NCI-H1092 (cell line): ENCODE data around the gene ACBD3.

Experiments
- DNase-seq: peaks from one replicate; lab custom pipeline; 2025; lab: John Stamatoyannopoulos, UW

The ACBD3 gene

DNA sequence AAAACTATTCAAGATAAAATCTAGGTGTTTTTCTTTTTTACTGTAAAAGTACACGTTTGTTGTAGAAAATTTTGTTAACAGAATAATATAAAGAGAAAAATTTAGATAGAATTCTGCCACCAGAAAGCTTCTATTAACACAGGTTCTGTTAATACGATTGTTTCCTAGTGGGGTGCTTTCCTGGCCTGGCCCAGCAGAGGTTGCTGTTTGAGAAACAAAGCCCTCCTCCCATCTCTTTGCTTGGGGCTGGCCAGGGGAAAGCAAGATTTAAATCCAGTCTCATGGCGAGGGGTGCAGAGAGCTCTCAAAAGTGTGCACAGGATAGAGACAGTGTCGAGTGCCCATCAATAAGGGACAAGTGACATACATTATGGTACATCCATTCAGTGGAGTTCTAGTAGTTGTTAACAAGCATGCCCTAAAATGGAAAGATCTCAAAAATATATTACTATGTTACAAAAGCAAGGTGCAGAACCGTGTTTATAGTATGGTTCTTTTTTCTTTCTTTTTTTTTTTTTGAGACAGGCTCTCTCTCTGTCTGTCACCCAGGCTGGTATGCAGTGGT lies 14.6 kb upstream of the ACBD3 start:
- DNase-seq: no peak

DNA sequence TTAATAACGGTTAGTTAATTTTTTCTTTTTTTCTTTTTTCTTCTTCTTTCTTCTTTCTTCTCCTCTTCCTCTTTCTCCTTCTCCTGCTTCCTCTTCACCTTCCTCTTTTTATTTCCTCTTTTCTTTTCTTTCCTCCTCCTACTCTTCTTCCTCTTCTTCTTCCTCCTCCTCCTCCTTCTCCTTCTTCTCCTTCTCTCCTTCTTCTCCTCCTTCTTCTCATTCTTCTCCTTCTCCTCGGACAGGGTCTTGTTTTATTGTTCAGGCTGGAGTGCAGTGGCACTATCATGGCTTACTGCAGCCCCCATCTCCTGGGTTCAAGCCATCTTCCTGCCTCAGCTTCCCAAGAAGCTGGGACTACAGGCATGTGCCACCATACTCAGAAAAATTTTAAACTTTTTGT lies 13.4 kb upstream of the ACBD3 start:
- DNase-seq: no peak

DNA sequence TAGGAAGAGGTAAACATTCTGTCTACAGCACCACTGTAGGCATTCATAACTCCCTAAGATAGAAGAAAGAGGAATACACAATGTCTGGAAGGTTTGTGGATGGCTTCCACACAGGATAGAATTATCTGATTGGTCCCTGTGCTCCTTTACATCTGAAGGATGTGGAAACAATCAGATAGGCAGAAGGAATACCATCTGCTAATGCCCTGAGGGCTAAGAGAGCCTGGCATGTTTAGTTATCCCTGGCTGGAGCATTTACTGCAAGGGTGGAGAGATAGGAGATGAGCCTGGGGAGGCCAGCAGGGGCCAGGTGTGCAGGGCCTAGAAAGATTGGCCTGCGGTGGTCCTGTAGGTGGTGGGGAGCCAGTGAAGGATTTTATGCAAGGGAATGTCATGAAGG lies 8.6 kb upstream of the ACBD3 start:
- no peak for DNase-seq

DNA sequence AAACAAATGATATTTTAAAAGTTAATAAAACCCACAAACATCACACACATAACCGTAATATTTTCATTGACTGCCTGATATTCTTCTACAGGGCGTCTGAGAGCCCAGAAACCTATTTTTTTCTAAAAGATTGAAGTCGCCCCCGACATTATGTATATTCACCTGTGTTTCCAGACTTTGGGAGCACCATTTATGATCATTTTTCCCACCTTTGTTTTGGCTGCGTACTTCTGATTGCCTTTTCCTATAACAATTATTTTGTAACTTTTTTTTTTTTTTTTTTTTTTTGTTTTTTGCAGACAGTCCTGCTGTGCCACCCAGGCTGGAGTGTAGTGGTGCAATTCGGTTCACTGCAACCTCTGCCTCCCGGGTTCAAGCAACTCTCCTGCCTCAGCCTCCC lies 839 bp upstream of the ACBD3 start:
- DNase-seq: no peak

DNA sequence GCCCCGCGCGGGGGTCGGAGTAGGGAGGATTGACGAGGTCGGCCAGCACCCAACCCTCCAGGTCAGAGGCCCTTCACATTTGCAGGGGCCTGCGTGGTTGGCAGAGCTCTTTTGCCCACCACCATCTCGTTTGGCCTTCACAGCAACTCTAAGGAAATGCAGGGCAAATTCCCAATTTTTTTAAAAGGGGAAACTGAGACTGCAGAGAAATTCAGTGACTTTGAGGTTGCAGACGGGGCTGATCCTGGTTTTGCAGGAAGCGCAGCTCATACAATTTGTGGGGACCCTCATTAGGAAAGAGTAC lies 430 bp upstream of the ACBD3 start:
- no peak for DNase-seq

DNA sequence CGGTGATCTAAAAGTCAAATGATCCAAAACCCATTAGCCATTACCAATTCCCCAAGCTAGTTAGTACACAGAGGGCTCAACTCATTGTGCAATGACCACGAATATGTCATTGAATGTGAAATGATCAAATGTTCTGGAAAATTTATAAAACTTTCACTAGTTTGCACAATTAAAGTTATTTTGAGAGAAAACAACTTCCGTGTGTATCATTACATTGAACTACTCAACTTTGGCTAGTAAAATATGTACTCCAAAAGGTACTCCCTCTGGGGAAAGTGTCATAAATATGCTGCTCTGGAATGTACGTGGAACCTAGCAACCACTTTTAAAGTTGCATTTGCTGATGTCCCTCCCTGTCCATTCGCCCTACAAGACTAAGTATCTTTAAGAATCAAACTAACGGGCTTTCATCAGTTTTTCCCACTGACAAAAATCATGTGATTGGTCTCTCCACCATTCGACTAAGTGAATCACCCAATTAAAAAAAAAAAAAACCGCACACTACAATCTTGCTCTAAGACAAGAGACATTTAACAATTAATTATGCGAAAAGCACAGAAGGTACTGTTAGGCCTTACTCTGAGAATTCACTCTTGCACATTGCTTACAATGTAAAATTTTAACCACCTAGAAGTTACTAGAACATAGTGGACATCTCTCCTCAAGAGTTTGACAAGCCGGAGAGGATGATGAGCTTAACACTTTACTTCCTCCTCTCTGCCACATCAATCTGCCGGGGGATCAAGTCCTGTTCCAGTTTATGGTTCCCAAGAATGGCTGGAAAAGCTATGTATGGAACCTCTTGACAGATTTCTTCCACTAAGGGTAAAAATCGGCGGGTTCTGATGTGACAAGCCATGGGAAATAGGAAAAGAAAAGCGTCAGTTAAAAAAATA lies 1.2 kb downstream of the ACBD3 start:
- DNase-seq: no peak

DNA sequence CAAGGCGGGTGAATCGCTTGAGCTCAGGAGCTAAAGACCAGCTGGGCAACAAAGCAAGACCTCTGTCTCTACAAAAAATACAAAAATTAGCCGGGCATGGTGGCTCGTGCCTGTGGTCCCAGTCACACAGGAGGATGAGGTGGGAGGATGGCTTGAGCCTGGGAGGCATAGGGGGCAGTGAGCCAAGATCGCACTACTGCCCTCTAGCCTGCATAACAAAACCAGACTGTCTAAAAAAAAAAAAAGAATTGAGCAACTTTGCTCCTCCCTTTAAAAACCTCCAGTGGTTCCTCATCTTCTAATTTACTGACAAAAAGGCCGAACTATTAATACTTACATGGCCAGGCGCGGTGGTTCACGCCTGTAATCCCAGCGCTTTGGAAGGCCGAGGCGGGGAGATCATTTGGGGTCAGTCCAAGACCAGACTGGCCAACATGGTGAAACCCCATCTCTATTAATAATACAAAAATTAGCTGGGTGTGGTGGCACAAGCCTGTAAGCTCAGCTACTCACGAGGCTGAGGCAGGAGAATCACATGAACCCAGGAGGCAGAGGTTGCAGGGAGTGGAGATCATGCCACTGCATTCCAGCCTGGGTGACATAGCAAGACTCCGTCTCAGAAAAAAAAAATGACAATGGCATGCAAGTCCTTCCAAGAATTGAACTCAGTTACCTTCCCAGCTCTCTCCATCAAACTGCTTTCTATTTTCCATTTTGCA lies 4.4 kb downstream of the ACBD3 start:
- no peak for DNase-seq

DNA sequence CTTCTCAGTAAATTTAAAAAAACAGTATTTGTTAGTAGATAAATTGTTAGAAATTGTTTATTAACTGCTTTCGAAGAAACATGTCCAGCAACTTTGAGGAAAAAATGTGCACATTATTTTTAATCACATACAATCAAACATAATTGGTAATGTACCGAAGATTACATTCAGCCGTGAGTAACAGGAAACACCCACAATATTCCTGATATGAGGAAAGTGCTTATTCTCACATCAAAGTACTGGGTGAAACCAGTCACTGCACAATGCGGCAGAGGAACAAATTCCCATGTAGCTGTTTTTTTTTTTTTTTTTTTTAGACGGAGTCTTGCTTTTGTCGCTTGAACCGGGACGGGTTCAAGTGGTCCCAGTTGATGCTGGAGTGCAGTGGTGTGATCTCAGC lies 9.7 kb downstream of the ACBD3 start:
- DNase-seq: no peak

DNA sequence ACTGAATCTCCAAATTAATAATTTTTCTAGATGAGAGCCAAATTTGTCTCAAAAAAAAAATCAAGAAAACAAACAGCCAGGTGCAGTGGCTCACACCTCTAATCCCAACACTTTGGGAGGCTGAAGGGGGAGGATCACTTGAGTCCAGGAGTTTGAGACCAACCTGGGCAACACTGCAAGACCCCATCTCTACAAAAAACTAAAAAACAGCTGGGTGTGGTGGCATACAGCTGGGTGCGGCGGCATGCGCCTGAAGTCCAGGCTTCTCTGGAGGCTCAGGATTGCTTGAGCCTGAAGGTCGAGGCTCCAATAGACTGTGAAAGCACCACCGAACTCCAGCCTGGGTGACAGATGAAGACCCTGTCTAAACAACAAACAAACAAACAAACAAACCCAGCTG lies 14.0 kb downstream of the ACBD3 start:
- no peak for DNase-seq

DNA sequence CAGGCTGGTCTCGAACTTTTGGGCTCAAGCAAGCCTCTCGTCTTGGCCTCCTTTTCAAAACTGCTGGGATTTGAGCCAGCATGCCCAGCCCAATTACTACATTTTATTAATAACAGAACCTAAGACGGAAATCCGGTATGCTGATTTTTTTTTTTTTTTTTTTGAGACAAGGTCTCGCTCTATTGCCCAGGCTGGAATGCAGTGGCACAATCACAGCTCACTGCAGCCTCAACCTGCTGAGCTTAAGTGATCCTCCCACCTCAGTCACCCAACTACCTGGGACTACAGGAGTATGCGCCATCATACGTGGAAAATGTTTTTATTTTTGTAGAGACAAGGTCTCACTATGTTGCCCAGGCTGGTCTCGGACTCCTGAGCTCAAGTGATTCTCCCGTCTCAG lies 20.2 kb downstream of the ACBD3 start:
- no peak for DNase-seq

DNA sequence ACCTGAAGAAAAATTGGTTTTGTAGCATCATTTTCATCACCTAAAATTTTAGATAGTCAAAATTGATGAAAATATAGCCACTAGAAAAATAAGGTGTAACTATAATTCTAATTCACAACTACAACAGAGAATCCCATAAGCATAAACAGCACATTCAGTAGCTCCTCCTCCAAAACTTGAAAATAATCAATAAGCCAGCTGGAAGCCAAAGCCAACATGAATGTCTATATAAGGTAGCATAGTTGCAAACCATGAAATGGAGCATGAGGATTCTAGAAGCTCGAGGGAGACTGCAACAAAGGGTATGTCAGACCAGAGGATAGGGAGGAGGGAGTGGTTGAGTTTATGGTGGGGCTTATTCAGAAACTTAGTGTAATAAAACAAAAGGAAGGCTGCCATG lies 22.4 kb downstream of the ACBD3 start:
- no peak for DNase-seq

DNA sequence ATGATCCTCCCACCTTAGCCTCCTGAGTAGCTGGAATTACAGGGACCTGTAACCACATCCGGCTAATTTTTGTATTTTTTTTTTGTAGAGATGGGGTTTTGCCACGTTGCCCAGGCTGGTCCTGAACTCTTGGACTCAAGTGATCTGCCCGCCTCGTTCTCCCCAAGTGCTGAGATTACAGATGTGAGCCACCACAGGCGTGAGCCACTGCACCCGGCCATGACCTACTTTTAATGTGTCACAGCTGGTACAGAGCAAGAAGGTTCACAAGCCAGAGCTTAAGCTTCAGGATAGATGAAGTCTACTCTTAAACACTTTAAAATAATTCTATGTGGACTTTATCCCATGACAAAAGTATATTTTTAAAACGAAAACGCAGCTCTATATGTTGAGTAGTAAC lies 23.6 kb downstream of the ACBD3 start:
- DNase-seq: no peak

DNA sequence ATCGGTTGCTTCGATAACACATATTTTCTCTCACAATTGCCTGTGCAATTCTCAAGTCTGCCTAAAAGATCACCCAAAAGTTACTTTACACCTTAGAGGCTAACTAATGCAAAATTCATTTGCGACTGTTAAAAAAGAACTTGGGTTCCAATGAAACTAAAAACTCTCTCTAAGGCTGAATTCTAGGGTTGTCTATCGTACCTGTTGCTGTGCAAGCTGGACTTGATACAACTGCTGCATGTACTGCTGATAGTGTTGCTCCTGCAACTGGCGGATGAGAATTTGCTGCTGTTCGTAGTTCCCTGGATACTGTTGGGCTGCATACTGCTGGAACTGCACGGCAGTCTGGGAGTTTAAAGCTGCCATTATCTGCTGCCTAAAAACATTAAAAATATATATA lies 27.6 kb downstream of the ACBD3 start:
- no peak for DNase-seq

DNA sequence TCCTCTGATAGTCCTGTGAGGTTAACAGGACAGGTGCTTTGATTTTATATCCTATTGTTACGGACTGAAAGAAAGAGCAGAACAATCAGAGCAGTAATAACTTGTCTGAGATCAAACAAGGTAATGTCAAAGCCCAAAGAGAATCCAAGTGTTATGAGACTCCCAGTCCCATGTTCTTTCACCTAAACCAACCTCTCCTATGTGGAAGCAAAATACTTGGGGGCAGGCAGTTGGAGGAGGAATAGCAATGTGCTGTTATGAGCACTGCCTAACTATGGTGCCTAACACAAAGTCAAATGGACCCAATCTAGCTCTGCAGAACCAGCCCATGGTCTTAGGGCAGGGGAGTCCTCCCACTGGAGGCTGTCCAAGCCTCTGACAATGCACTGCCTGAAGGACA lies 28.1 kb downstream of the ACBD3 start:
- no peak for DNase-seq

DNA sequence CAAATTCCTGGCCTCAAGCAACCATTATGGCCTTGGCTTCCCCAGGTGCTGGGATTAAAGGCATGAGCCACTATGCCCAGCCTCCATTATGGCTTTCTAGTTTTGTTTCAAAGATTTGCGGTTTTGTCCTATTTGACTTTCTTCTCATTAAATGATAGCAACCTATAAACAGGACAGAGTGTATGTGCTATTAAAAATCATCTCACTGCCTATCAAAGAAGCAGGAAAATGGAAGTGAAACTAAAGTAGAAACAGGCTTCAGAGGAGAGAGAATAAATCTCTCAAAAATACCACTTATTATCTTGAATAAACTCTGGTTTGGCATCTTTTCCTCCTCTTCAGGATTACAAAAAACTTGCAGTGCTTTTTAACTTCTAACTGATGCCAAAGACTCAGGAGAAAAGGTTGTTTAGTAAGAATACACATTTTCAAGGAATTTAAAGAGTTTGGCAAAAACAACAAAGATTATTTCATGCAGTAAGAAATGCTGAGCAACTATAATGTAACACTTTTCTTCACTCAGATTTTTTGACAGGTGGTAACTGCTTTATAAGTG lies 28.7 kb downstream of the ACBD3 start:
- no peak for DNase-seq

DNA sequence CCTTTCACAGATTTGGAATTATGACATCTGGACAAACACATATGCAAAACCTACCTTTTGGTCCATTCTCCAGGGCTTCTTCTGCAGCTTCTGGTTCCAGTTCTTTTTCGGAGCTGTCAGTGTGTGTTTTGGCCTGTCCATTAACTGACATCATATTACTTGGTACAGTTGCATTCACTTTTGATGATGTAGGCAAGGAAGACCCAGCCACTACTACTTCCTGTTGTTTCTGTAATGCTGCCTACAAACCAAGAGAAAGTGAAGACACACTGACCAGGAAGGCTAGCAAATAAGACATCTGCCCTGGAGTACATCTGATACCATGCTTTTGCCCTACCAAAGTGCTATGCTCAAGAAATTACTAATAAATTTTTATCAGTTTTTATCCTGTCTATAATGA lies 31.9 kb downstream of the ACBD3 start:
- no peak for DNase-seq

DNA sequence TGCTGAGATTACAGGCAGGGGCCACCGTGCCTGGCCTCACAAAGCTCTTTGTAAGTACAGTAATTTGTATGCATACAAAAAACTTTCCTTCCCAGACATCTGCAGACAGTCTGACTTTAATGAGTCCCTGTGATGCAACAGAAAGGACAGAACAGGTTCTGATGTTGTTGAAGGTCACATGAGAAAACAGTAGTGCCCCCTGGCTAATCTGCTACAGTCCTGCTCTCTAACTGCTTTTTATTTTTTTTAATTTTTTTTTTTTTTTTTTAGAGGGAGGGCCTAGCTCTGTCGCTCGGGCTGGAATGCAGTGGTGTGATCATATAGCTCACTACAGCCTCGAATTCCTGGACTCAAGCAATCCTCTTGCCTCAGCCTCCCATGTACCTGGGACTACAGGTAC lies 36.7 kb downstream of the ACBD3 start:
- DNase-seq: no peak

DNA sequence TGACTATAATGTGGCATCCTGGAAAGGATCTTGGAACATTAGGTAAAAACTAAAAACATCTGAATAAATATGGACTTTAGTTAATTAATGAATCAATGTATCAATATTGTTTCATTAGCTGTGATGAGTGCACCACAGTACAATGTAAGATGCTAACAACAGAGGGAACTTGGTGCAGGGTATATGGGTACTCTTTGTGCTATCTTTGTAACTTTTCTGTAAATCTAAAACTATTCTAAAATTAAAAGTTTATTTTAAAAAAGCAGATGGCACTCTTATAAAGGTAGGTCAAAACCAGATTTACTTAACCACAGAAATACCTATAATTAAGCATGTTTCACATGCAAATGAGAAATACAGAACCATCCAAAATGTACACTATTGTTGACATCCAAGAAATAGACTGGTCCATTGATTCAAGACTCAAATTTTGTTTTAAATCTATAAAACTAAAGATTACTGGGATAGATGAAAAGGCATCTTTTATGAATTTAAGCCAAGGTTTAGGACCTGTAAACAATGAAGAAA lies 38.4 kb downstream of the ACBD3 start:
- no peak for DNase-seq

DNA sequence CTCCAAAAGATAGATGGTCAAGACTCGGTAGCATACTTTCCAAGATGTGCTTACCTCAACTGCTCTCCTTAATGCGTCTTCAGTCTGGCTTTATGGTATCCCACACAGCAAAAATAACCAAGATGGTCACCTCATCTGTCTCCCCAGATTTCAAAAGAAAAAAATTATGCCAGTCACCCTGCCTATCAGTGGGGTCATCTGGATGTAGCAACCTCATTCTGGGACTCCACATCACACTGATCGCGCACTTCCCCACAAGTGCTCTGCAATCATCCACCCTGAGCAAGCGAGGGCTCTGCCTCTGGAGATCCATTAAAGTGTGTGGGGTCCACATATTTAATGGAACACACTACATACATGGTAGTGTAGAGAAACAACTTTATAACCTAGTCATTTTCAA lies 42.5 kb downstream of the ACBD3 start:
- no peak for DNase-seq

DNA sequence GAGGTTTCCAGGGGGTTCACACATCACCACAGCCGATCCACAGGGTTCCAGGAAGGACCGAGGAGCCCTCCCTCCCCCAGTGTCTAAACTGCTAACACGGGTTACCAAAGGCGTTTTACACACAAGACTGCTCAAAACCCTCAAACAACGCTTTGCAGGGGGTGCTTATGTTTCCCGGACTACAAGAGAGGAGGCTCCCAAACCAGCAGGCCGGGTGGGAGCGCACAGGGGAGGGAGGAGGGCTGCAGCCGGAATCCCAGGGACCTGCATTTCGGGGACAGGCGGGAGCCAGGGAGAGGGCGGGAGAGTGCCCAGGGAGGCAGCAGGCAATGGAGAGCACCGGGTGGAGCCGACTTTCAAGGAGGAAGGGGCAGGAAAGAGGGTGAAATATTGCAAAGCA lies 50.8 kb downstream of the ACBD3 start:
- peak; percentile 50 for DNase-seq

DNA sequence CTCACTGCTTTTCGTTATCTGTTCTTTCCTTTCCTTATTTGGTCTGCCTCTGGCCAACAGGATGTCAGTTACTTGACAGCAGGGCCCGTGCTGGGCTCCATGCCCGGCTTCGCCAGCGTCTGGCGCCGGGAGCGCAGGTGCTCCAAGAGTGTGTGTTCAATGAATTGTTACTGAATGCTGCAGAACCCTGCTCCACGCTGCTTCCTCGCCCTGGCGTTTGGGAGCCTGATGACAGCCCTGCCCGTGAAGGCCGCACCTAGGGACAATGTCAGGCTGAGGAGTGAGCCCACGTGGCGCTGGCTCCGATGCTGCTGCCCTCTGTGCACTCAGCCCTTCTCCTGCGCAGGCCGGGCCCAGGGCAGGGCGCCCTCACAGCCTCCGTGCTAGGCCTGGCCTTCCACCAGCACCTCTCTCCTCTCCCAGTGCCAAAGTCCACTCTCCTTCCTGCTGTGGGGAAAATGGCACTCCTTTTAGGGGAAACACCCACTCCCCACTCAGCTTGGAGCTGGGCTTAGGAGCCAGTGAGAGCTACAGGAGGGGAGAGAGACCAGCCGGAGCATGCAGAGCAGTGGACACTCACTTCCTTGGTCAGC lies 51.4 kb downstream of the ACBD3 start:
- DNase-seq: peak; percentile 94
